IMR-90 (cell line): Measurements from ENCODE around the gene ARL4A. TPM values are rescaled to one million over a fixed set of nuclear protein-coding genes. Genes with fewer than 3 reads are reported as not detected.

Experiments
- CEBPB ChIP-seq: IDR thresholded peaks from 2 replicates; pipeline ENCODE4 v1.6.1; 2012; ENCODE audit warnings: low read depth, low read length, improper control_type of control experiment
- ELK1 ChIP-seq: fragments of 150-350 bp; IDR thresholded peaks from 2 replicates; pipeline ENCODE4 v1.6.1; 2016; ENCODE audit warnings: low read depth, mild to moderate bottlenecking, low read length, moderate library complexity, borderline replicate concordance
- MAFK ChIP-seq: IDR thresholded peaks from 2 replicates; pipeline ENCODE4 v1.6.1; 2012; ENCODE audit warnings: low read depth, low read length, improper control_type of control experiment
- SMC3 ChIP-seq: fragments of 150-350 bp; IDR thresholded peaks from 2 replicates; pipeline ENCODE4 v1.6.1; 2016; ENCODE audit warnings: low read depth, mild to moderate bottlenecking, antibody characterized with exemption, low read length, moderate library complexity
- polyA plus RNA-seq, 3 experiments: library from polyadenylated mRNA; depleted of rRNA; stranded (reverse); fragments of >200 nt; gene quantifications; 2 replicates each; pipeline ENCODE4 v1.2.3, GENCODE V29; 2012; ENCODE audit warnings: low replicate concordance in 1 of 3
- total RNA-seq: library from RNA; depleted of rRNA; stranded (reverse); fragments of >200 nt; gene quantifications from 2 replicates; pipeline ENCODE4 v1.2.3, GENCODE V29; 2012

ARL4A gene
- total and polyA plus RNA-seq, 2 of the 4 experiments (the other 2 are of a cell fraction): 13.7 to 22.4 TPM

GRCh38 chr7:12686891-12687717 is at the start of gene ARL4A (continued):
- TF ChIP-seq SMC3: peak; percentile 48
- no peak for TF ChIP-seq MAFK
- TF ChIP-seq CEBPB: peak; percentile 2; the same call in 1 of the 2 replicates
- TF ChIP-seq ELK1: no peak
